Large intestine (tissue), 3 donors: Measurements from ENCODE around the gene DENND6B. TPM values are rescaled to one million over a fixed set of nuclear protein-coding genes. Genes with fewer than 3 reads are reported as not detected.
A peak's percentile ranks its signal among the peaks of the same experiment; 100 is the strongest.

Experiments used
- DNase-seq, 2 donors: peaks; one replicate each; pipeline versions ENCODE4 v3.0.0 to v3.0.0-alpha.2; 2013
- H3K27ac ChIP-seq: one replicate; pipeline ENCODE4 v1.5.1; 2013; ENCODE audit warnings: low read length
- H3K27me3 ChIP-seq: 2 replicates; pipeline ENCODE4 v1.6.1; 2013; ENCODE audit warnings: low read length; ENCODE audit not compliant: control insufficient read depth, insufficient read depth
- H3K36me3 ChIP-seq: 2 replicates; pipeline ENCODE4 v1.6.1; 2013; ENCODE audit warnings: low read length; ENCODE audit not compliant: control insufficient read depth, insufficient read depth
- H3K4me1 ChIP-seq: one replicate; pipeline ENCODE4 v1.6.1; 2013; ENCODE audit warnings: low read length; ENCODE audit not compliant: control insufficient read depth, insufficient read depth
- H3K4me3 ChIP-seq: one replicate; pipeline ENCODE4 v1.5.1; 2013; ENCODE audit warnings: low read length
- H3K9me3 ChIP-seq: one replicate; pipeline ENCODE4 v1.6.1; 2013; ENCODE audit warnings: mild to moderate bottlenecking, low read depth, low read length, moderate library complexity; ENCODE audit not compliant: control insufficient read depth
- WGBS: methylation state at CpG from one replicate; pipeline ENCODE4 v1.1.5; 2013; ENCODE audit warnings: low lambda C conversion rate; ENCODE audit not compliant: insufficient coverage; 5-methylcytosine and 5-hydroxymethylcytosine counted together
- polyA plus RNA-seq: library from polyadenylated mRNA; unstranded; fragments of 120-200 nt; gene quantifications from one replicate; pipeline ENCODE4 v1.2.1, GENCODE V29; 2013

DENND6B gene
- polyA plus RNA-seq, 1 donor, result 7.1 TPM

GRCh38 chr22:50309601-50309991 is 17.2 kb downstream of the DENND6B start:
- no CpG with 5 or more reads among the region's 7 CpGs for WGBS
- Histone ChIP-seq H3K9me3 (peaks cover 3% of the 10 kb centered on the region), H3K27ac (no peak overlapping the region), H3K27me3 (no peaks in the 10 kb centered on the region), H3K36me3 (peaks cover 8% of the 10 kb centered on the region), H3K4me1 (peaks cover 30% of the 10 kb centered on the region), H3K4me3 (no peak overlapping the region)
- DNase-seq, result no peak

- no peak for DNase-seq
- Histone ChIP-seq H3K4me1 (peaks cover 33% of the 10 kb centered on the region), H3K4me3 (no peak overlapping the region)
These were observed 17.7 kb downstream of the DENND6B start for GRCh38 chr22:50308986-50309600.

DNA sequence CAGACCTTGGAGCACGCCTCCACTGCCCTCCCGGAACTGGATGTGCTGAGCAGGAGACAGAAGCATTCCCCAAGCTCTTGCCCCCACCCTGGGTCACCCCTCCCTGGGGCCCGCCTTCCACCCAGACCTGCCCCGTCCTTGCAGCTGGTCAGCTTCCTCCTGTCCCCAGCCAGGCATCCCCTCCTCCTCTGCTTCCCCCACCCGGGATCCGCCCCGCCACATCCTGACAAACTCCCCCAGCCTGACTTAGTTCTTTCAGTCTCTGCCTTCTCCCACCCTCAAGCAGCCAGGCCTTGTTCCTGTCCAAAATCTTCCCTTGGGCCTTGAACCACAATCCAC is 18.2 kb downstream of the DENND6B start:
- no peak overlapping the region for H3K4me3 ChIP-seq
- WGBS, result no CpG with 5 or more reads among the region's 7 CpGs
- peaks cover 37% of the 10 kb centered on the region for H3K4me1 ChIP-seq

More at GRCh38 chr22:50308986-50309600, 17.7 kb downstream of the DENND6B start:
- H3K27ac ChIP-seq, result peak overlapping the region; percentile 22
- no peaks in the 10 kb centered on the region for H3K27me3 ChIP-seq
- peaks cover 8% of the 10 kb centered on the region for H3K36me3 ChIP-seq
- no CpG with 5 or more reads among the region's 9 CpGs for WGBS
- peaks cover 3% of the 10 kb centered on the region for H3K9me3 ChIP-seq

DNA sequence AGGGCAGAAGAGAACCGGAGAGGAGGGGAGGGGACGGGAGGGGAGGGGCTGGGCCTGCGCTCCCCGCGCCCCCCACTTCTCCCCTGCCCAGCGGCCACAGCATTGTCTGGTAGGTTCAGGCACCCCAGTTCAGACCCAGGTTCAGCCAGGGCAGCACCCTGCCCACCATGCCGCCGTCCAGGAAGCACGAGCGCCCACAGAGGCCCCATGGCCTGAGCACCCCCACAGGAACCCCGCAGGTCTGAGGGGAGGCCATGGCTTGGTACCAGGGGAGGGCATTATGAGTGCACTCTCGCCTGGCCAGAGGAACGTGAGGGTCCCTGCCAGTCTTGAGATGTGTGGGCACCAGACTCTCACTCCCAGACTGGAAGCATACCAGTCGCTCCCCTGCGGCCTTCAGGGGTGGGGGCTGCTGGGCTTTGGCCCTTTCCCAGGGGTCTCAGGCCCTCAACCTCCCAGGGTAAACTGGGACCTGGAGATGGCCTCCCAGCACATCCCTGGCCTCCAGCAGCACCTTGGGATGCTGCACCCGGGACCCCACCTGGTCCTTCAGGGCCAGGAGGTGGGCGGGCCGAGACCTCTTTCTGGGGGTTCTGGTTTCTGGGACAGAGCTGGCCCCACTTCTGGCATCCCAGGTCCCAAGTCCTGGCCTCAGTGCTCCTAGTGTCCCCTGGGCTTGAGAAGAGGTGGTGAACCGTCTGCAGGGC is 18.8 kb downstream of the DENND6B start:
- no peak for DNase-seq
- Histone ChIP-seq H3K4me1 (peaks cover 42% of the 10 kb centered on the region), H3K27ac (peak overlapping the region; percentile 76), H3K9me3 (peaks cover 3% of the 10 kb centered on the region), H3K36me3 (peaks cover 18% of the 10 kb centered on the region), H3K27me3 (no peaks in the 10 kb centered on the region), H3K4me3 (no peak overlapping the region)
- no CpG with 5 or more reads among the region's 19 CpGs for WGBS

More for the DNA sequence above, 18.2 kb downstream of the DENND6B start:
- Histone ChIP-seq H3K27ac (peak overlapping the region; percentile 76), H3K9me3 (peaks cover 3% of the 10 kb centered on the region), H3K36me3 (peaks cover 13% of the 10 kb centered on the region), H3K27me3 (no peaks in the 10 kb centered on the region)
- DNase-seq, result no peak

GRCh38 chr22:50306753-50307749 is 19.8 kb downstream of the DENND6B start, which contains the start of gene PLXNB2:
TSS of gene PLXNB2 (minus strand) at chr22:50307646. CDS start at chr22:50290584, 17,062 bp downstream.
- peak within 1 kb of the TSS; percentile 83 for H3K27ac ChIP-seq
- no peaks in the 10 kb centered on the region for H3K27me3 ChIP-seq
- WGBS, result no CpG with 5 or more reads among the region's 105 CpGs
- H3K9me3 ChIP-seq, result peaks cover 2% of the 10 kb centered on the region
- DNase-seq, result peak; percentile 78 to 84
- H3K36me3 ChIP-seq, result peaks cover 18% of the 10 kb centered on the region
- H3K4me3 ChIP-seq, result peak within 1 kb of the TSS; percentile 96
- H3K4me1 ChIP-seq, result peaks cover 52% of the 10 kb centered on the region

DNA sequence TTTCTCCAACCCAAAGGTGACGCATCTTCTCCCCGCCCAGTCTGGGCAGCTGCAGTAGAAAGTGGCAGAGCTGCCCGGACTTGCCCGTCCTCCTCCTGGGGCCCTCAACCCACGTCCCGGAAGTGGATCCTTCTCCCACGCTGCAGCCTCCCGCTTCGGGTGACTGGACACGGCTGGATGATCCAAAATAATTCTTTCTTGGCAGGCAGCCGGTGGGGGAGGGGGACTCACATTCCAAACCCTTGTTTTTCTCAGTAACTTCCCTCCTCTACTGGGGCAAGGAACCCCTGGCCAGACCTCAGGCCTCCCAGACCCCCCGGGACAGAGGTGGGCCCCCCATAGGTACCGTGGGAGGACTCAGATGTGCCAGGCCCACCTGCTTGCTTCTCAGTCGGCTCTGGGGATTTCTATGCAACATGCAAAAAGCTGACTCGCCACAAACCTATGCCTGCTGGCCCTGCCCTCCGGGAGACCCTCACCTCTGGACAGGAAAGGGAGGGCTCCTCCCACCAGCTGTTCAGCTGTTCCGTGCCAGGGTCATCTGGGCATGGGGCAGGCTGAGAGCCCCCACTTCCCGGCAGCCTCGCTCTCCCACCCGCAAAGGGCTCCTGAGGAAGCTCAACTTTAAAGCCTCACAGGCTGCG is 20.8 kb downstream of the DENND6B start:
- H3K4me1 ChIP-seq, result peaks cover 62% of the 10 kb centered on the region
- H3K4me3 ChIP-seq, result peak overlapping the region; percentile 96
- H3K9me3 ChIP-seq, result no peaks in the 10 kb centered on the region
- DNase-seq, result peak in 1 of 2 donors; percentile 57
- no peaks in the 10 kb centered on the region for H3K27me3 ChIP-seq
- H3K27ac ChIP-seq, result peak overlapping the region; percentile 83
- H3K36me3 ChIP-seq, result peaks cover 16% of the 10 kb centered on the region
- no CpG with 5 or more reads among the region's 21 CpGs for WGBS

- no peaks in the 10 kb centered on the region for H3K9me3 ChIP-seq
- WGBS, result no CpG with 5 or more reads among the region's 14 CpGs
- peaks cover 68% of the 10 kb centered on the region for H3K4me1 ChIP-seq
- peaks cover 19% of the 10 kb centered on the region for H3K36me3 ChIP-seq
- no peak for DNase-seq
- H3K27me3 ChIP-seq, result no peaks in the 10 kb centered on the region
- peak overlapping the region; percentile 83 for H3K27ac ChIP-seq
- peak overlapping the region; percentile 96 for H3K4me3 ChIP-seq
These were observed 21.4 kb downstream of the DENND6B start for GRCh38 chr22:50305393-50305922.

GRCh38 chr22:50304528-50305392 is 22.1 kb downstream of the DENND6B start:
- Histone ChIP-seq H3K4me1 (peaks cover 73% of the 10 kb centered on the region), H3K27me3 (no peaks in the 10 kb centered on the region), H3K36me3 (peaks cover 19% of the 10 kb centered on the region), H3K4me3 (peak overlapping the region; percentile 96), H3K9me3 (no peaks in the 10 kb centered on the region), H3K27ac (peak overlapping the region; percentile 83)
- no CpG with 5 or more reads among the region's 22 CpGs for WGBS
- DNase-seq, result no peak

DNA sequence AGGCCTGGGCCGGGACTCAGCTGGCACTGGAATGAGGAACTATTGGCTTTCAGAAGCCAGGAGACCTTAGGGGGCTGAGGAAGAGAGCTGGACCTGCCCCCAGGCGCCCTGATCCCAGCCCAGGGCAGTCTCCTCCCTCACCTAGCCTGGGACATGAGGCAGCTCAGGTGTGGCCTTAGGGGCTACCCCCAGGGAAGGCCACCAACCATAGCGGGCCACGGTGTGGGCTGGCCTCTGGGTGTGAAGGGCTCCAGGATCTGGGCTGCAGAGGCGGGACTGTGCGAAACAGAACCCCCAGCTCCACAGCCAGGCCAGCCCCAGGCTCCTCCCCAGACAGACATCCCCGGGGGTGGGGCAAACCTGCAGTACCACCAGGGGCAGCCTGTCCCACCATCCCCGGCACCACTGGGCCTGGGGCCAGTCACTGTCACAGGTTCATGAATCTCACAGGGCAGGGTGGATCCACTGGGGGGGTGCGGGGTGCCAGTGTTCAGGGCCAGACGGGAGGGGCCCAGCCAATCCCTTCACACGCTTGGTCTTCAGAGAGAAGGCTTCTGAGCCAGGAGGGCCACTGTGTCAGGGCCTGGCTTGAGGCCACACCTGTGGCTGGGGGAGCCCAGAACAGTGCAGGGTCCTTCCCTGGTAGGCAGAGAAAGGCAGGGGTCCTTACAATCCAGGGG is 22.8 kb downstream of the DENND6B start:
- Histone ChIP-seq H3K27me3 (no peaks in the 10 kb centered on the region), H3K4me3 (no peak overlapping the region), H3K9me3 (no peaks in the 10 kb centered on the region), H3K27ac (peak overlapping the region; percentile 62), H3K36me3 (peaks cover 19% of the 10 kb centered on the region), H3K4me1 (peaks cover 69% of the 10 kb centered on the region)
- WGBS, result no CpG with 5 or more reads among the region's 11 CpGs
- no peak for DNase-seq
